ENCODE measurements around the gene SESN1.
A peak's percentile ranks its signal among the peaks of the same experiment; 100 is the strongest.

Gene SESN1

GRCh38 chr6:108942556-108943492 is 151.8 kb downstream of the SESN1 start:
- TF ChIP-seq, protein P1, sequence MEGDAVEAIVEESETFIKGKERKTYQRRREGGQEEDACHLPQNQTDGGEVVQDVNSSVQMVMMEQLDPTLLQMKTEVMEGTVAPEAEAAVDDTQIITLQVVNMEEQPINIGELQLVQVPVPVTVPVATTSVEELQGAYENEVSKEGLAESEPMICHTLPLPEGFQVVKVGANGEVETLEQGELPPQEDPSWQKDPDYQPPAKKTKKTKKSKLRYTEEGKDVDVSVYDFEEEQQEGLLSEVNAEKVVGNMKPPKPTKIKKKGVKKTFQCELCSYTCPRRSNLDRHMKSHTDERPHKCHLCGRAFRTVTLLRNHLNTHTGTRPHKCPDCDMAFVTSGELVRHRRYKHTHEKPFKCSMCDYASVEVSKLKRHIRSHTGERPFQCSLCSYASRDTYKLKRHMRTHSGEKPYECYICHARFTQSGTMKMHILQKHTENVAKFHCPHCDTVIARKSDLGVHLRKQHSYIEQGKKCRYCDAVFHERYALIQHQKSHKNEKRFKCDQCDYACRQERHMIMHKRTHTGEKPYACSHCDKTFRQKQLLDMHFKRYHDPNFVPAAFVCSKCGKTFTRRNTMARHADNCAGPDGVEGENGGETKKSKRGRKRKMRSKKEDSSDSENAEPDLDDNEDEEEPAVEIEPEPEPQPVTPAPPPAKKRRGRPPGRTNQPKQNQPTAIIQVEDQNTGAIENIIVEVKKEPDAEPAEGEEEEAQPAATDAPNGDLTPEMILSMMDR (IDR thresholded peaks at IDR 0.05) = no peak
- Histone ChIP-seq H3K27ac (peak overlapping the region; percentile 97), H3K27me3 (ENCODE audit: control insufficient read depth, insufficient read depth, low read length) (no peaks in the 10 kb centered on the region), H3K4me3 (ENCODE audit: low read depth, low read length) (peak overlapping the region; percentile 43), H2AFZ (peak overlapping the region; percentile 62), H3K4me1 (peaks cover 59% of the 10 kb centered on the region), H3K36me3 (ENCODE audit: control insufficient read depth, insufficient read depth, low read length) (no peaks in the 10 kb centered on the region), H3K9ac (no peak overlapping the region), H3K9me3 (ENCODE audit: control insufficient read depth, low read length) (peaks cover 2% of the 10 kb centered on the region), H3K4me2 (ENCODE audit: low read length) (peak overlapping the region; percentile 50), H3K79me2 (no peaks in the 10 kb centered on the region)

DNA sequence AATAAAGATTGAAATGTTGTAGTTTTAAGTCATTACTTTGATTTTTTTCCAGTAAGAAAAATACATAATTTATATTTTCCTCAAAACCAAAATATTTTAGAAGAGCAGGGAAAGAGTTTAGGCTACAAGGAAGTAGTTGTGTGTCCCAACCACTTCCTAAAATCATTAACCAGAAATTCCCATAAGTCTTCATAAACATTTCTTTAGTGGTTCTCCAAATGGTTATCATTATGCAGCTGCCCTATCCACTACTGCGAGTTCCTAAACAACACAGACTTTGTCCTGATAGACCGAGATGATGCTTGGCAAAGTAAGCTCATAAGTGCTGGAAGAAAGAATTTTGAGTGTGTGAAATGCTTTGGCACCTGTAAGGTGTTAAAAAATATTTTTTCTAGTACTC is 152.8 kb downstream of the SESN1 start:
- H3K4me3 ChIP-seq (ENCODE audit: low read depth, low read length) = no peak overlapping the region
- TF ChIP-seq, protein P1 (IDR thresholded peaks at IDR 0.05) = no peak
- no peak overlapping the region for H3K4me2 ChIP-seq (ENCODE audit: low read length)
- no peaks in the 10 kb centered on the region for H3K36me3 ChIP-seq (ENCODE audit: control insufficient read depth, insufficient read depth, low read length)
- H3K27me3 ChIP-seq (ENCODE audit: control insufficient read depth, insufficient read depth, low read length) = no peaks in the 10 kb centered on the region
- H3K9me3 ChIP-seq (ENCODE audit: control insufficient read depth, low read length) = peaks cover 2% of the 10 kb centered on the region
- H2AFZ ChIP-seq = peak overlapping the region; percentile 62
- no peak overlapping the region for H3K9ac ChIP-seq
- peak overlapping the region; percentile 97 for H3K27ac ChIP-seq
- H3K4me1 ChIP-seq = peaks cover 49% of the 10 kb centered on the region
- H3K79me2 ChIP-seq = no peaks in the 10 kb centered on the region

DNA sequence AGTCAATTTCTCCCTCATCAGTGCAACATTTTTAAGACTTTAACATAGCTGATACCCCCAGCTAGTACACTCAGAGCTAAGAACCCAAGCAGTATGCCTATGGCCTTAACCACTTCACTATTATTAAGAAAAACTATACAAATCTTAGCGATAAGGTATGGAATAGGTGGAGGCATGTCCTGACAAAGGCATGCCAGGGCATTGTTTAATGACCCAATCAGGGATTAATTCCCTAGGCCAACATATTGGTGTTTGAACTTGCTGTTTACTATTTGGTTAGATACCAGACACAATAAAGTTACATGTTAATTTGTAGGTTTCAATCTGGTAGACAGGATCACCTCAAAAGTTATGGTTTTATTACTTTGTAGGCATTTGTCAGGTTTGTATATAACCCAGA is 153.4 kb downstream of the SESN1 start:
- TF ChIP-seq, protein P1 (IDR thresholded peaks at IDR 0.05) = no peak
- Histone ChIP-seq H3K79me2 (no peaks in the 10 kb centered on the region), H3K4me3 (ENCODE audit: low read depth, low read length) (no peak overlapping the region), H3K36me3 (ENCODE audit: control insufficient read depth, insufficient read depth, low read length) (no peaks in the 10 kb centered on the region), H3K4me2 (ENCODE audit: low read length) (no peak overlapping the region), H3K9ac (no peak overlapping the region), H3K27me3 (ENCODE audit: control insufficient read depth, insufficient read depth, low read length) (no peaks in the 10 kb centered on the region), H3K27ac (peak overlapping the region; percentile 44), H2AFZ (peak overlapping the region; percentile 64), H3K9me3 (ENCODE audit: control insufficient read depth, low read length) (peaks cover 2% of the 10 kb centered on the region), H3K4me1 (peaks cover 43% of the 10 kb centered on the region)

DNA sequence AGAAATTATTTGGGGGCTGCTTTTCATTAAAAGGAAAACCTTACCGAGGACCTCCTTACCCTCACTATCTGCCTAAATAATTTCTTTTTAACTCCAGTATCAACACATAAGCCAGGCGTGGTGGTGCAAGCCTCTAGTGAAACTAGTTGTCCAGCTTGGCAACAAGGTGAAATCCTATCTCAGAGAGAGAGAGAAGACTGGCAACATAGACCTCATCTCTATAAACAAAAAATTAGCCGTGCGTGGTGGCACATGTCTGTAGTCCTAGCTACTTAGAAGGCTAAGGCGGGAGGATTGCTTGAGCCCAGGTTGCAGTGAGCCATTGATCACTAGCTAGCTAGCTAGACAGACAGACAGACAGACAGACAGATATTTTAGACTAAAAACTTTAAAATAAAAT is 153.9 kb downstream of the SESN1 start:
- TF ChIP-seq, protein P1 (IDR thresholded peaks at IDR 0.05) = no peak
- peak overlapping the region; percentile 44 for H3K27ac ChIP-seq
- no peaks in the 10 kb centered on the region for H3K36me3 ChIP-seq (ENCODE audit: control insufficient read depth, insufficient read depth, low read length)

More for the DNA sequence above, 153.9 kb downstream of the SESN1 start:
- Histone ChIP-seq H3K79me2 (no peaks in the 10 kb centered on the region), H3K9ac (no peak overlapping the region), H3K4me1 (peaks cover 38% of the 10 kb centered on the region), H3K9me3 (ENCODE audit: control insufficient read depth, low read length) (peaks cover 2% of the 10 kb centered on the region), H3K4me2 (ENCODE audit: low read length) (no peak overlapping the region), H3K4me3 (ENCODE audit: low read depth, low read length) (no peak overlapping the region), H3K27me3 (ENCODE audit: control insufficient read depth, insufficient read depth, low read length) (no peaks in the 10 kb centered on the region), H2AFZ (peak overlapping the region; percentile 64)

Measured in parathyroid adenoma (tissue), 2 donors.